Nephron progenitor cell (in vitro differentiated cells): Measurements from ENCODE around the gene EFHC2.

Source experiments
- DNase-seq: peaks from one replicate; pipeline ENCODE4 v3.0.0; 2021
- H3K27ac Mint-ChIP-seq: 2 replicates; pipeline ENCODE4 v1.8.0; 2021; ENCODE audit warnings: mild to moderate bottlenecking, moderate library complexity, mixed read lengths
- H3K27me3 Mint-ChIP-seq: 2 replicates; pipeline ENCODE4 v1.8.0; 2021; ENCODE audit warnings: mild to moderate bottlenecking, low read depth, mixed read lengths; ENCODE audit not compliant: poor library complexity
- H3K36me3 Mint-ChIP-seq: 2 replicates; pipeline ENCODE4 v1.8.0; 2021; ENCODE audit warnings: low read depth, mixed read lengths
- H3K4me1 Mint-ChIP-seq: 2 replicates; pipeline ENCODE4 v1.8.0; 2021; ENCODE audit warnings: mixed read lengths
- H3K4me3 Mint-ChIP-seq: 2 replicates; pipeline ENCODE4 v1.8.0; 2021; ENCODE audit warnings: mild to moderate bottlenecking, moderate library complexity, mixed read lengths
- H3K9me3 Mint-ChIP-seq: 2 replicates; pipeline ENCODE4 v1.8.0; 2021; ENCODE audit warnings: mild to moderate bottlenecking, moderate library complexity, mixed read lengths
- CTCF ChIP-seq: fragments of 200-600 bp; sonication (generic); IDR thresholded peaks from 2 replicates; pipeline ENCODE4 v1.5.0; 2021; ENCODE audit warnings: antibody characterized with exemption

EFHC2 gene, protein sequence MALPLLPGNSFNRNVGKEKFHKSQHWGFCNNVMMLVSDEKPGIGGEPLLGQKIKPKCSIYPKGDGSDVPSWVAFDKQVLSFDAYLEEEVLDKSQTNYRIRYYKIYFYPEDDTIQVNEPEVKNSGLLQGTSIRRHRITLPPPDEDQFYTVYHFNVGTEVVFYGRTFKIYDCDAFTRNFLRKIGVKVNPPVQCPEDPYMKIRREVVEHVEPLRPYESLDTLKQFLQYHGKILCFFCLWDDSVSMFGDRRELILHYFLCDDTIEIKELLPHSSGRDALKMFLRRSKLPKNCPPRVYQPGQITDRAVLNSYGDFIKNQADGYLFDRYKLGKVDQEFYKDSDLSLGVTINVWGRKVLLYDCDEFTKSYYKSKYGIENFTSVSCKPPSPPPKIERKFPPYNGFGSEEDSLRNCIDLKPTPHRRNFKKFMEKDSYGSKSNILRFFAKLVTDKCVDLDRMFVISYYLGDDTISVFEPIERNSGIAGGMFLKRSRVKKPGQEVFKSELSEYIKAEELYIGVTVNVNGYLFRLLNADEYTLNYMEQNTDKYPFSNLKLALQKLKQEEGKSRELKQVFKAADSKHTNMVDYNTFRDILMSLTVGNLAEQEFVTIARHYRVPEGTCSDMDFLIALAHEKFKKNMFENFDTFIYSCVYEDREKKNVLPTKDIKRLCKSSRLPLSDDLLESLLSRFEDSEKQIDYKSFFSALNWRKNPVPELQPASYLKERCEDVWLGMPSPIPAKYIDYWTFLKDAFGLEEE

DNA sequence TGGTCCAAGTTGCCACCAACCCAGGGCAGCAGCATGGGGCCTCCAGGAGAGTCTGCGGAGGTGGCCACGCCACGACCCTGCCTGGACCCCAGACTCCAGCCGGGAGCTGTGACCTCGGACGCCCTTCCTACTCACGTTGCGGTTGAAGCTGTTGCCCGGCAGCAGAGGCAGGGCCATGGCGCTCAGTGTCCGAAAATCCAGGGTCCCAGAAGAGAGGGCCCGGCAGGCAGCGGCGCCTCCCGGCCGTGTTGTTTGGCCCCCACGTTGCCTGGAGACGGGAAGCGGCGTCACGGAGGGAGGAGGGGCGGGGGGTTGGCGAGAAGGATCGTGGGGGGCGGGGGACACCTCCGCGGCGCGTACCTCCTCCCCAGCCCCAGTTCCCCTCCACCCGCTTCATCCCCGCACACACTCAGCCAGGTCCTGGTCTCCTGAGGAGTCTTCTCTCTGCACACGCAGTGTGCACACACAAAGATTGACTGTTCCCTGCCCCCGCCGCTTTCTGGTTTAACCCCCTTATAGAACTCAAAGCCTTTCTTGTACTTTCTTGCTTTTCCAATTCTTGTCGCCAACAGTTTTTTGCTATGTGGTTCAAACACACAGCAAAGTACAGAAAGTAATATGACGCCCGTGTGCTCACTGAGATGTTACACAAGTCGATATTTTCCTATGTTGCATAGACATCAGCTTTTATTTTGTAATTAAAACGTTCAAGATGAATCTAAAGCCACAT, at the start of gene EFHC2:
EFHC2 (minus strand) TSS at position 261 of the 730 bp plus-strand sequence; CDS start at position 177, 84 bp downstream.
- no peak for TF ChIP-seq CTCF
- peak; percentile 49 for DNase-seq
- Mint-ChIP-seq H3K27ac (peak within 1 kb of the TSS; percentile 89), H3K36me3 (no peaks in the 10 kb centered on the region), H3K4me1 (peaks cover 13% of the 10 kb centered on the region), H3K4me3 (peak within 1 kb of the TSS; percentile 75), H3K9me3 (peaks cover 49% of the 10 kb centered on the region), H3K27me3 (no peaks in the 10 kb centered on the region)

GRCh38 chrX:44392767-44393166, 49.3 kb upstream of the EFHC2 start:
- Mint-ChIP-seq H3K27me3 (no peaks in the 10 kb centered on the region), H3K9me3 (peaks cover 48% of the 10 kb centered on the region), H3K27ac (no peak overlapping the region), H3K4me3 (no peak overlapping the region), H3K4me1 (peaks cover 11% of the 10 kb centered on the region), H3K36me3 (no peaks in the 10 kb centered on the region)
- DNase-seq, result no peak
- no peak for TF ChIP-seq CTCF

GRCh38 chrX:44384688-44385338, 41.3 kb upstream of the EFHC2 start:
- peaks cover 5% of the 10 kb centered on the region for H3K36me3 Mint-ChIP-seq
- no peak for TF ChIP-seq CTCF
- H3K9me3 Mint-ChIP-seq, result peaks cover 36% of the 10 kb centered on the region
- H3K27ac Mint-ChIP-seq, result no peak overlapping the region
- H3K4me3 Mint-ChIP-seq, result no peak overlapping the region
- H3K27me3 Mint-ChIP-seq, result no peaks in the 10 kb centered on the region
- H3K4me1 Mint-ChIP-seq, result no peaks in the 10 kb centered on the region
- no peak for DNase-seq

DNA sequence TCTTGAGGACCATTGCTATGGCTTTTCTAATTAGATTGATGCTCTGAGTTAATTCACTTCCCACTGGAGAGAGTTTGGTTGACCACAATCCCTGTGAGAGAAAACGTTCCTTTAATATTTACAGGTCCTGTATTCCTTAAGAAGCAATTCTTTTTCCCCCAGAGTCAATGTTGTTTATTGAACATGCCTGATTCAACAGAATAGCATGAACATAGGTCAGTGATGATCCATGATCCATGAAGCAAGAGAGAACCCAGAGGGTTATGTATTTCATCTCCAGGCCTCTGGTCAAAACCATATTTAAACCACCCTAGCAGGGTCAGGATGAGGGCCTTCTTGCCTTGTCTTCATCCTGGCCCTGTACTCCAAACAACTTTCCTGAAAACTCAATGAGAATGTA, 39.4 kb upstream of the EFHC2 start:
- Mint-ChIP-seq H3K4me1 (no peaks in the 10 kb centered on the region), H3K27me3 (peaks cover 3% of the 10 kb centered on the region), H3K27ac (no peak overlapping the region), H3K9me3 (peaks cover 37% of the 10 kb centered on the region), H3K36me3 (peaks cover 5% of the 10 kb centered on the region), H3K4me3 (no peak overlapping the region)
- no peak for TF ChIP-seq CTCF
- DNase-seq, result no peak

DNA sequence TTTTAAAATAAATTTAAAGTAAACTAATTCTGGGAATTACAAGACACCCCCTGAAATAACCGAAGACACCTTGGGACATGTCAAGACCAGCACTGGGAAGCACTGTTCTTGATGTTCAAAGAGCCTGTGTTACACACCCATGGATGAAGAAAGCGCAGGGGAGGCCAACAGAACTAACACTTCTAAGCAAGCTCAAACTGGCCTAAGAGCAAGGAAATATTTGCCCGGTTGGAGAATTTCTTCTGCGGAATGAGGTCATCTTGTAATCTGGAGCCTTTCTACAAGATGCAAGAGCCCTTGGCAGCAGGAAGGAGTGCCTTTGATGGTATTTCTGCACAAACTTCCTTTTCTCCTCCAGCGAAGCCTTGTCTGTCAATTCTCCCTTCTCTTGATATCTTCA, 9.3 kb upstream of the EFHC2 start:
- Mint-ChIP-seq H3K9me3 (peaks cover 52% of the 10 kb centered on the region), H3K4me1 (no peaks in the 10 kb centered on the region), H3K27me3 (no peaks in the 10 kb centered on the region), H3K4me3 (no peak overlapping the region), H3K27ac (no peak overlapping the region), H3K36me3 (no peaks in the 10 kb centered on the region)
- DNase-seq, result no peak
- TF ChIP-seq CTCF, result no peak
